GM18498 (cell line): ENCODE data around the gene GBA2.

ENCODE experiments used
- ATAC-seq: cut with Tn5 transposase; IDR thresholded peaks from one replicate; pipeline ENCODE4 v1.9.1; 2021; ENCODE audit warnings: mild to moderate bottlenecking, moderate library complexity; ENCODE audit not compliant: unreplicated experiment

GBA2 gene

DNA sequence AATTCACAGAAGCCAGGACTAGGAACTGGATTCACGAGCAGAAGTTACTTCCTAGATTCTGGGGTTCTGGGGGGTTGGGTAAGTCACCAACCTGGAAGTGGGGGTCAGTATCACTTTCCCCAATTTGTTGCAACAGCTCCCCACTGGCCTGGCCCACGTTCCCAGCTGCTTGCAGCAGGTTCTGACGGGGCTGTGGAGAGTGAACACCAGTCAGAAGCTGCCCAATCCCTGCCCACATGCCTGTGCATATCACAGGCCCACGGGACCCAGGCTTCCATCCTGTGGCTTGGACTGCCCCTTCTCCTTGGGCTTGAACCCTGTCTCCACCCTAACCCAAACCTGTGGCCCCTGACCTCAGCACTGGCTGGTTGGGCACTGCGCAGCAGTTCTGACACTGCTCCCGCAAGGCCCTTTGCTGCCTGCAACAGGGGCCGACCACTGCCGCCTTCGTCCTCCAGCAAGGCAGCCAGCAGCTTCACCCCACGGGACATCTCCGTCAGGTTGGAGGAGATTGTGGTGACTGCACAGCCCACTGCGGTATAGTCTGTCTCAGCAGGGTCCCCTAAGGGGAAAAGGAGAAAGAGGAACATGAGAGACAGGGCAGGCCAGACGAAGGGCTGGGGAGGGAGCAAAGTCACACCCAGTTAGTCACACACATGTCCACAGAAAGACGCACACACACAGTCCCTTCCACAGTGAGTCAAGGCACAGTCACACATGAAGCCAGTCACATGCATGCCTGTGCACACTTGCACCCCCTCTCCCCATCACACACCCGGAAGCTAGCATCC lies 30.1 kb downstream of the GBA2 start:
- ATAC-seq, result no peak

DNA sequence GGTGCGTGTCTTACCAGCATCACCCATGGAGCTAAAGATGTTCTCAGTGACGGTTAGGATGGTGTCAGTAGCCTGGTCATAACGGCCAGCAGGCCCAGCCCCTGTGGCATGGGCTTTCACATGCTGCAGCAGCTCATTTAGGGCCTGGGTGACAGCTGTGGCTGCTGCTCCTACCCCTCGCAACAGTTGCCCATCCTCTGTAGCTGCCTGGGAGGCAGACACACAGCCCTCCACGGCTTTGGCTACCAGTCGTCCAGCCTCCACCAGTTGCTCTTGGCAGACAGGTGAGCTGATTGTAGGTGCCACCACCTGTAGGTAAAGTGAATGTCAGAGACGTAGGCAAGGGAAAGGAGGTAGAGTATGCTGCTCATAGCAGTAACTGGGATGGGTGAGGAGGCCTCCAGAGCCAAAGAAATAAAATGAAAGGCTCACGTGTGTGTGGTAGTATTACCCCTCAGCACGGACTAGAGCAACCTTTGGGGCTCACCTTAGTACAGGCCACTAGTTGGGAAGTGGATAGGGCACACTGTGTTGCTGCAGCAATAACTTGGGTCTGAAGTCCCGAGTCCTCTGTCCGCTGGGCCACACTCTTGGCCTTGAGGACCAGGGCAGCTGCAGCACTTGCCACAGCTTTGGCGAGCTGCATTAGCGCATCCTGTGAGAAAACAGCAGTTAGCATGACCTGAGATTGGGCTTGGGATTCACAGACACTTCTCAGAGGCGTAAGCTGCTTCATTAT lies 31.7 kb downstream of the GBA2 start:
- ATAC-seq, result no peak

DNA sequence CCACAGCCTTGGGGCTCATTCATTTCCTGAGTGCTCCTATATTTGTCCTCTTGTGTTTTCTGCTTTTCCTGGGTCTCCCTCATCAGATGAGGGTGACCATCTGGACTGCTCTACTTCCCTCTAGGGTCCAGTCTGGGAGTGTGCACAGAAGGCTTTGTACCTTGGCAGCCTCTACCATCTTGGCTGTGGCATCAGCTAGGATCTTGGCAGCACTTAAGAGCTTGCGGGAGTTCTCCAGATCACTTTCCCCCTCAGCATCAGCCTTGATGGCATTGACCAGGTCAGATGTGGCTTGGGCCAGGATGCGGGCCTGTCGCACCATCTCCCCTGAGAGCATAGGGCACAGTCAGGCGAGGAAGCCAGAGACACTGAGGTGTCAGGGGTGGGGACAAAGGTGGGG lies 32.8 kb downstream of the GBA2 start:
- ATAC-seq, result no peak

DNA sequence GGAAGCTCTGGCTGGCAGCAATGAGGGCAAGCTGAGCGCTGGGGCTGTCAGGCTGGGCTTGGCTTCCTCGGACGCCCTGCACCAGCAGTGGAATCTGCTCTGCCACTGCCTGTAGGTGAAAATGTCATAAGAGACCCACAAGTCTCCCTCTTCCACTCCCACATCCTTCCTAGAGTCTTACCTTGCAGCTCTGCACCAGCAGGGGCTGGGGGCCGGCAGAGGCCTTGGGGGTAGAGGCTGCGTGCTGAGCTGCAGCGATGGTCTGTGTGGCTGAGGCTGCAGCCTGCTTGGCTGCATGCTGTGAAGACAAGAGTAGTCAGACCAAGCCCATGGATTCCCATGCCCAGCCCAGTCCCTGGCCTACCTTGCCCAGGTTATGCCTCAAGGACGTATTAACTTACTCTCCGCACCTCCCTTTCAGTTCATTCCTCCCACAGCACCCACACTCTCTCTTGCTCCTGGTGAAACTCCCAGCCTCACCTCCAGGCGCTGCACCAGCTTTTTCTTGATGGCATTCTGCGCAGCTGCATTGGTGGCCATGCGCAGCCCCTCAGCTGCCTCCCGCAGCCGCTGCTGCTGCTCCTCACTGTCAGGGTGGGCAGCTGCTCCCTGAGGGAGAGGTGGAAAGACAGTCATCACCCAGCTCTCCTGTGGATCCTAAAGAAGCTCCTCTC lies 34.3 kb downstream of the GBA2 start:
- no peak for ATAC-seq

DNA sequence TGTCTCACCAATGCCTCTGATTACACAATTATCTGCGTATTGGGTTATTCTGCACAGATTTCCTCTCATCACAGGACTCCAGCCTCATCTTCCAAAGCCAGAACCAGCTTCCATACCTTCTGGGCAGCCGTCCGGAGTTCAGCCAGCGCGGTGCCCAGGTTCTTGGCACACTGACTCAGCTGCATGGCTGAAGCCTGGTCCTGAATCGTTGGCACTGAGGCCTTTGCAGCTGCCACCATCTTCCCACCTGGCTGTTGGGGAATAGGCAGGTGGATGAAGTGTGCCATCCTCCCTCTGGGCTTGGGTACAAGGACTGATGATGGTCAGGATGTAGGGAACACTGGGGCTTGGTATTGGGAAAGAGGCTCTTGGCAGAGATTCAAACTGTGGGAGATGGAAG lies 34.9 kb downstream of the GBA2 start:
- ATAC-seq, result no peak

DNA sequence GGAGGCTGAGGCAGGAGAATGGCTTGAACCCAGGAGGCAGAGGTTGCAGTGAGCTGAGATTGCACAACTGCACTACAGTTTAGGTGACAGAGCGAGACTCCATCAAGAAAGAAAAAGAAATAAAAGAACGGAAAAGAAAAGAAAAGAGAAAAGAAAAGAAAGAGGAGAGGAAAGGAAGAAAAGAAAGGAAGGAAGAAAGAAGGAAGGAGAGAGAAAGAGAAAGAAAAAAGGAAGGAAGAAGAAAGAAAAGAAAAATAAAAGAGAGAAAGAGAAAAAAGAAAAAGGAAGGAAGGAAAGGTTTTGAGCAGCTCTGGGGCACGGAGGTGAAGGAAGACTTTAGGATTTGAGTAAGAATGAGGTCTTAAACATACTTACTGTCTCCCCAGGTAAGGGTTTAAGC lies 35.5 kb downstream of the GBA2 start:
- ATAC-seq, result no peak

DNA sequence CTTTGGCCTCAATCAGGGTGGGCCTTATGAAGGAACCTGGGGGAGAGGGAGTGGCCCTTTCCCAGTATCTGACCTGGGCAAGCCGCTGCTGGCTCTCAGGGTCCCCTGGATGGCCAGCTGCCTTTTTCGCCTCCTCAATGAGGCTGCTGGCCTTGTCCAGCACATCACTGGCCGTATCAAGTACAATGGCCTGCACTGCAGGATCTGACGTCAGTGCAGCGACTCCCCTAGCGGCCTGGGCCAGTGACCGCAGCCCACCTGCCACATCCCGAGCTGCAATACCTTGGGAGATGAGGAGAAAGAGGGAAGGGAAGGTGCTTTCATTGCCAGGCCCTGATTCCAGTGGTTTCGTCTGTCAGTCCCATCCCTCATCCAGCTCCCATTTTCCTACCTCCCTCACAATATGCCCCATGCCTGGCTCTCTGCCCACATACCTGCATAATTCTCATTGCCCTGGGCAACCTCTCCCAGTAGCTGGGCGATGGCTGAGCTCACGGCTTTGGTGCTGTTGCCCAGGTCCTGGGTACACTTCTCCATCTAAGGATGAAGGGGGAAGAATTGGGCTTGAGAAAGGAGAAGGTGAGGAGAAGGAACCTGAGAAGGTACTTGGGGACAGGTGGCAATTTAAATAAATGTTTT lies 36.1 kb downstream of the GBA2 start:
- ATAC-seq, result no peak

DNA sequence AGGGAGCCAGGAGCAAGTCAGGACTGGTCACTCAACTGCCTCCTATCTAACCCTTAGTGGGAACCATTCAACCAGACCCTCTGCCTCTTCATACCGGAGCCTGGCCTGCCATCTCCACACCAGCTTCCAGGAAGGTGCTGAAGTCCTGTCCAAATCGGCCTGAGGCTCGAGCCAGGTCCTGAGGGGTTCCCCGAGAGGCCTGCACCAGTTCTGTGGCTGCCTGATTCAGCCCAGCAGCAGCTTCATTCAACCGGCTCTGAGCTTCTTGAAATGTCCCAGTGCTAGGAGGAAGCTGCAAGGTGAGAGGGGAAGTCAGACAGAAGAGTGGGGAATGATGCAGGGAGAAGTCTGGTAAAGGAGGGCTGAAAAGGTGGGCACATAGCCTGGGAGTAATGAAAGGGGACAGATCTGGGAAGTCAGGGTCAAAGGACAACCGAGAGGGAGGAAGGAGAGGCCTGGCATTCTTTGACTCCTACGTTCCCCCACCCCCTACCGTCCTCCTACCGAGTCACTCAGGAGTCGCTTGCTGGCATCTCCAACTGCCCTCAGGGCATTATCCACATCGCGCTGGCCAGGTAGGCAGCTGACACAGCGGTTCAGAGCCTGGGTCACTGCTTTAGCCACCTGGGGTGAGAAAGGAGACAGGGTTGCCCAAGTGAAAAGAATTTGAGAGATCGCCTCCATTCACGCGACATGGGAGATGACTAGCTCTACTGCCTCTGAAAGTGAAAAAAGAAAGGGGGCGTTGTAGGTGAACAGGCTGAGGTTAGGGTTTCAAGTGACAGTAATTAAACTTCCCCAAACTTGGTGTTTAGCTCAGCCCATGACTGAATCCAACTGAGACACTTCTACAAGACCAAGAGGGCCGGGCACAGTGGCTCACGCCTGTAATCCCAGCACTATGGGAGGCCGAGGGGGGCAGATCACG lies 37.3 kb downstream of the GBA2 start:
- peak; percentile 65 for ATAC-seq

DNA sequence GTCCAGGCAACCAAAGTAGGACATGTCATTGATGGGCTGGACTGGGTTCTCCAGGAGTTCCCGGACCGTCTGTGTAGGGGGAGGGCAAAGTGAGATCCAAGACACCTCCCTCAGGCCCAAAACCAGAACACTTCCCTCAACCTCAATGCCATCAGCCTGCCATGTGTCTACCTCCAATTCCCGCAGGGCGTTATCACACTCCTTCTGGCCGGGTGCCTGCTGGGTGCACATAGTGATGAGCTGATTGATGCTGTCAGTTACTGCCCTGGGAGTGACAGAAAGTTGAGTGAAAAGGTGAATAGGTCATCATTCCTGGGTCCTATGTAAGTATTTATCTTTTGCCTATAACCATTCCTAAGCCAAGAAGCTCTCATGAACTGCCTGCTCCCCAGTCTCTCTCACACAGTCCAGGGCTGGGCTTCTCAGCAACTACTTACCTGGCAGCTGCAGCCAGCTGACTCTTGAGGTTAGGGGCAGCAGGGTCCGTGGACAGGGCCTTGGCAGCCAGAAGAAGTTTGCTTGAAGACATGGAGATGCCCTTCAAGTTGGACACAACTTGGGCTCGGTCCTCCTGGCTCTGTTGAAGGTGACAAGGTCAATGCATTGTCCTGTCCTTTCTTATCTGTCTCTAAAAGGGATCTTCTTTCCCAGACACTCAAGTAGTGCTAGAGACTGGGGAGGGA lies 38.1 kb downstream of the GBA2 start:
- no peak for ATAC-seq

DNA sequence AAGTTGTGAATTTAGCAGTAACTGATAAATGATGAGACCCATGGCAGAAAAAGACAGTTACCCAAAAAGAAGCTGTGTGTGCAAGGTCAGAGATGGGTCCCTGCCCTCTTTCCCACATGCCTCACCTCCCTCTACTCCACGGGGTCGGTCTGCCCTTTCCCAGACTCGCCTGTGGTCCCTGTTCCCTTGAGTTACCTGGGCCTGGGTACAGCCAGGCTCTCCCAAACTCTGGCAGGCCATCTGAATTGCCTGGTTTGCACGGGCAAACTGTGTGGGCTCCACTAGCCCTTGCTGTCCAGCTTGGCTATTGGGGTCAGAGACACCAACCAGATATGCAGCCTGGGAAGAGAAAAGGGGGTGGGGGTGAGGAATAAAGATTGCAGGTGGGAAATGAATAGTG lies 40.9 kb downstream of the GBA2 start:
- no peak for ATAC-seq

DNA sequence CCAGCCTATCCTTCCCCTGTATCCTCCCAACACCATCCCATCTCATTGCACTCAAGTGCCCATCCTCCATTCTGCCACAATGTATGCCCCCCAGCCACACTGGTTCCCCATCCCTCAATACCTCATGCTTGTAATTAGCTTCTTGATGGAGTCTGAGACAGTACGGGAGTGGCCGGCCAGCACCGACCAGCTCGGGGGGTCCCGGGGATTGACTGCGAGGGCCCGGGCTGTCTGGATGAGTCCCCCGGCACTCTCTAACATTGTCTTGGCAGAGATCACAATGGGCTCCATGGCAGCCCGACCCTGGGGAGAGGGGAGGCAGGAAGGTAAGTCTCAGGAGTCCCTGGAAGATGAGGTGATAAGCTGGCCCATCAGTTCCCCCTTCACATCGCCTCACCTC lies 42.1 kb downstream of the GBA2 start:
- ATAC-seq, result no peak

DNA sequence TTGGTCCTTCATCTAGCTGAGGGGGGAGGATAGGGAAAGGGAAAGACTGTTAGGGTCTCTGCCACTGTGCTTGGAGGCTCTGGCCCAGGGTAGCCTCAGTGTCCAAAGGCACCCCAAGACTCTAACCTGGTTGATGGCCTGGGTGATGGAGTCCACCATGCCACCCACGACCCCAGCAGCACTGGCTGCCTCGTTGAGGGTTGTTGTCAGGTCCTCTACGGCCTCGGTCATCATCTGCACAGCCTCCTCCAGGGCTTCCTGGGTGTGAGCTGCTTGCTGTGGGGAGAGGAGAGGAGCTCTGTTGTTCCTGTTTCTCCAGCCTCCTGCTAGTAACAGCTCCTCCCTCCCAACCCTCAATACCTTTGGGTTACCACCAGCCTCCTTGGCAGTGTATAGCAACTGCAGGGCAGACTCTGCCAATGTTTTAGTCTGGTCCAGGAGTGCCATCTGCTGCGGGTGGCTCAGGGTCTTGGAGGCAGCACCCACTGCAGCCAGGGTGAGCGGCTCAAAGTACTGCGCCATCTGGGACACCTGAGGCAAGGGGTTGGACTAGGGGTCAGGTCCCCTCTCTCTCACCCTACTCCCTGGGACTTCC lies 43.1 kb downstream of the GBA2 start:
- ATAC-seq, result no peak

DNA sequence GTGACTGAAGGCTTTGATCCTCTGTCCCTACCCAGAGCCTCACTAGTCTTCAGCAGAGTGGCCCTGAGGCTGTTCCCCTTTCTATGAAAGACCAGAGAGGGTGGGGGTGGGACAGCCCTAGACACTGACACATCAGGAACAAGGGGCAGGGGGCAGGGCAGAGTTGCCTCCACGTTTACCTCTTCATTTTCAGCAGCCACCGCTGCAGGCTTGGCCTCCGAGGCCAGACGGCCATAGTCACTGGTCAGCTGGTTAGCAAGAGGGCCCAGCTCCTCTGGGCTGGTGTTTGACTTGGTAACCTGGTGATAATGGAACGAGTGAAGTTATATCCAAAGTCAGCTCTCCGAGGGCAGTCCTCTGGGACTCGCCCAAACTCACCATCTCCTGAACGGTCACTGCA lies 43.7 kb downstream of the GBA2 start:
- ATAC-seq, result no peak

DNA sequence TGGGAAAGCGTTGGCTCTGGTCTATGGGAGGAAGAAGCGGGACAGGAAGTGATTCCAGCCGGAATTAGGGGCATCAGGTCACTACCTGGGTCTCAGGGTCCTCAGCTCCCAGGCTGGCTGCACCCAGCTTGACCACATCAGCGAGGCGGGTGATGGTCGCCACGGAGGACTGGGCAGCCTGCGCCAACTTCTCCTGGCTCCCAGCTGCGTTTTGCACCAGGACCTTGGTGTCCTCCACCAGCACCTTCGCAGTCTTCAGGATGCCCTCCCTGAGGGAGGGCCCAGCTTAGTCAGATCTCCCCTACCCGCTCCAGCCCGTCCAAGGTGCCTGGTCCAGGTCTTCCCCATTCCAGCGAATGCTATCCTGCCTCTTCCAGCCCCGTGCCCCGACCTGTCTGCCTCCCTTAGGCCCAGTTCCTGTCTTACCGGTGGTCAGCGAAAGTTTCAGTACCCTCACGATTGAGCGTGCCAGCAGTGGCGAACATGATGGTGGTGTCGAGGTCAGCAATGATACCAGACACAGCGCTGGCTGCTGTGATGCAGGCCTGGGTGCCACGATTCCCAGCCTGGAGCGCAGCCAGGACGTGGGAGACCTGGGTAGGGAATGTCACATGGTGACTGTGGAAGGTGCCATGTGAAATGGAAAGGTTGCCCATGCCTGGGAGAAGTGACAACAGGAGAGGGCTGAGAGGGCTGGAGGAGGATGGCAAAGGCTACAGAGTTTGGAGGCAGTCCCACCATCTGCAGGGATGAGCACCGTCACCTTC lies 44.9 kb downstream of the GBA2 start:
- ATAC-seq, result no peak

DNA sequence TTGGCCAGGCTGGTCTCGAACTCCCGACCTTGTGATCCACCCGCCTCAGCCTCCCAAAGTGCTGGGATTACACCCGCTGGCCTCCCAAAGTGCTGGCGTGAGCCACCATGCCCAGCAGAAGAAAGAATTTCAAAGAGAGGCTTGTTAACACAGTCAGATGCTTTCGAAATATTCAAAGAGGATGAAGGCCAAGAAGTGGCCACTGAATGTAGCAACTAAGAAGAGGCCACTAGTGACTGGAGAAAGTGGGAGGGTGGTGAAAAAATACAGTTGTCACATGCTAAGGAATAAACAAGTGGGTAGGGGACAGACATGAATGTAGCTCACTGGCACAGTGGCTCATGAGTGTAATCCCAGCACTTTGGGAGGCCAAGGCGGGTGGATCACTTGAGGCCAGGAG lies 46.3 kb downstream of the GBA2 start:
- ATAC-seq, result no peak

DNA sequence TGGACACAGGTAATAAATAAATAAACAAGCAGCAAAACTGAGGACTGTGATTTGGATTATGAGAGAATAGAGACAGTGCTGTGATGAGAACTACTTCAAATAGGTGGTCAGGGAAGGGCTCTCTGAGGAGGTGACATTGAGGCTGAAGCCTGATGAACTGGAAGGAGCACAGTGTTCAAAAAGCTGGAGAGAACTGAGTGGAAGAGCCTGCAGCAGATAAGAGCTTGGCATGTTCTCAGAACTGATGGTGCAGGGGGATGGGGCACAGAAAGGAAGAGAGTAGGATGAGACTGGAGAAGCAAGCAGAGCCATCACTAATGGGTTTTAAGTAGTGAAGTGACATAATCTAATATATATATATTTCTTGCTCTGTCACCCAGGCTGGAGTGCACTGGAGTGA lies 48.1 kb downstream of the GBA2 start:
- ATAC-seq, result no peak

DNA sequence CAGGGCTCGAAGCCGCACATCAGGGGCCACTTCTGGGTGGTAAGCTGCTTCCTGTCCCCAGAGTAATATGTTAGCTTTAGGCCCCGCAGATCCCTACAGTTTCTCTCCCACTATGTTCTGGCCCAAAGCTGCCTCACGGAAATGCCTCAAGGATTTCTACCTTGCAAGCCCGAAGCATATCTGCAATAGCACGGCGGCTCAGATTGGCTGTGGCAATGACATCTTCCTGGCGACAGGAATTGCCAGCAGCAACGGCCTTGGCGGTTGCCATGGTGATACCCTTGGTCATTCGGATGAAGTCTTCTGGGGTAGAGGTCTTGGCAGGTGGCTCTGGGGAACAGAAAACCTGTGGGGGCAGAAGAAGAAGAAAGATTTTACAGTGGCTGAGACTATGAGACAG lies 49.0 kb downstream of the GBA2 start:
- no peak for ATAC-seq

DNA sequence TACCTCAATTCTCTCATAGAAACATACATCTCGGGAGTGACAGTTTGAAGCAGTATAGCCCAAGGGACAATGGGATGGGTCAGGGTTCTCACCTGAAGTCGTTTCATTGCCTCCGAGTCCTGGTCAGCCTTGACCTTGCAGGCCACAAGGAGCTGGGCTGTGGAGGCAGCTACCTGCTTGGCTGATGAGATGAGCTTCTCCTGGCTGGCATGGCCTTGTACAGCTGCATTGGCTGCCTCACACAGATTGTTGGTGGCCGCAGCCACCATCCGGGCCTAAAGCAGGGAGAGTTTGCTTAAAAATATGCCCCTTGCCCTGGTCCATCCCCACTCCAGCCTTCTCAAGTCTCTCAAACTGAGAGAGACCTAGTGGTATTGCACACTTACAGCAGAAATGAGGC lies 50.8 kb downstream of the GBA2 start:
- no peak for ATAC-seq

DNA sequence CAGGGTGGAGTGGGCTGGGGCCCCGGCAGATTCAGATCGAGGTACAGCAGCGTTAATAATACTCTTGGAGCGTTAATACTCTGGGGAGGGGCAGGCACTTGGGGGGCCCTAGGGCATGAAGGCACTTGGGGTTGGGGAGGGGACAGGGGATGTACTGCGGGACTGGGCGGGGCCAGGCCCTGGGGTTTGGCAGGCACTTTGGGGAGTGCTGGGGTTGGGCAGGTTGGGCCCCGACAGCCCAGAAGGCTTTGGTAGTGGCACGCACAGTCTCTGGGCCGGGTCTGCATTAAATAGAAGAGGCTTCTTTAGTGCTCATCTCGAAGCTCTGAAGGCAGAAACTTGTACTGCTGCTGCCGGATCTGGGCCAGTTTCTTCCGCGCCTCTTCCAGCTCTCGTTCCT lies 51.5 kb downstream of the GBA2 start:
- no peak for ATAC-seq
